Neuron (in vitro differentiated cells): Measurements from ENCODE around the gene BID.

Source experiments
- H2AFZ ChIP-seq: one replicate; pipeline ENCODE4 v1.6.1; 2013; ENCODE audit warnings: low read depth, mild to moderate bottlenecking, inconsistent platforms, low read length, moderate library complexity
- H3K27me3 ChIP-seq: one replicate; pipeline ENCODE4 v1.6.1; 2013; ENCODE audit warnings: low read length; ENCODE audit not compliant: insufficient read depth
- H3K36me3 ChIP-seq: one replicate; pipeline ENCODE4 v1.6.1; 2013; ENCODE audit warnings: low read length; ENCODE audit not compliant: insufficient read depth
- H3K4me1 ChIP-seq: one replicate; pipeline ENCODE4 v1.6.1; 2013; ENCODE audit warnings: low read length; ENCODE audit not compliant: insufficient read depth
- H3K4me3 ChIP-seq: 2 replicates; pipeline ENCODE4 v1.5.1; 2013; ENCODE audit warnings: mild to moderate bottlenecking, low read length, moderate library complexity
- H3K9me3 ChIP-seq: one replicate; pipeline ENCODE4 v1.6.1; 2013; ENCODE audit warnings: low read length

The BID gene

DNA sequence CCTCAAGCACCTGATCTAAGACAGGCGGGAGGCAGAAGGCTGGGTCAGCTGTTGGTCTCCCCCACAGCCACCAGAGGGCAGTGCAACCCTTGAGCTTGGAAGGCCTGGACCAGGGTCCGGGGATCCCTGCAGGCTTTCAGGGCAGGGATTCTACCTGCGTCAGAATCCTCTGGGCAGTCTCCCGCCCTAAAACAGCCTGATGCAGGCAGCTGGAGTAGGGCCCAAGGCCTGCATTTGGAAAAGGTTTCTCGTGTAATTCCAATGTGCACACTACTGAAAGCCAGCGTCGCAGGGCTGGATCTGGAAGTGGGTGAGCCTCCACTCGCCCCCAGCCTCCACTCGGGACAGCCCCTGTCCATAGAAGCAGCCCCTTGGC lies 31.8 kb downstream of the BID start:
- Histone ChIP-seq H2AFZ (no peak overlapping the region), H3K36me3 (peaks cover 9% of the 10 kb centered on the region), H3K4me1 (no peaks in the 10 kb centered on the region), H3K27me3 (no peaks in the 10 kb centered on the region), H3K9me3 (no peaks in the 10 kb centered on the region), H3K4me3 (no peak overlapping the region)

DNA sequence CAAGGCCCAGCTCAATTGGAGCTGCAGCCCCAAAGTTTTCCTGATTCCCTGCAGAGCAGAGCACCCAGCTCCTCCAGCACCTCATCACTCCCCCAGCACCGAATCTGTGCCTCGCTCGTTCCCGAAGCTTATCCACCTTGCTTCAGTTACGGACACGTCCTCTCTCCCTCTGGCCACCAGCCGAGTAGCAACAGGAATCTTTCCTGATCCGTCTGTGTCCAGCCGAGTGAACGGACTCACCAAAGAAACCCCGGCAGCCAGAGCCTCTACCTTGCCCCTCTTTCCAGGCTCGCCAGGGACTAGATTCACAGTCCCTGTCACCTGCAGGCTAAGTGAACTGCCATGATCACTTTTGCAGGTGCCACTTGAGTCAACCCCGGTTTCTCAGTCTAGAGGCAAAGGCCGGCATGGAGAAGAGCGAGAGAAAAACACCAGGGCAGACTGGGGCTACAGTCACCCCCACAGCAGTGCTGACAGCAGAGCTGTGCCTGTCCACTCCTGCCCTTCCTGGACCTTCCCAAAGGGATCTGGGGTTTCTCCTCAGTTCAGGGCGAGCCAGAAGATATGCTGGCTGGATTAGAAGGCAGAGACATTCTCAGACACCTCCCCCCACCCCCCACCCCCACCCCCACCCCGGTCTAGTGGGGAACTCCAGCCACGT lies 32.3 kb downstream of the BID start:
- Histone ChIP-seq H3K27me3 (no peaks in the 10 kb centered on the region), H3K4me1 (no peaks in the 10 kb centered on the region), H2AFZ (no peak overlapping the region), H3K36me3 (peaks cover 9% of the 10 kb centered on the region), H3K9me3 (no peaks in the 10 kb centered on the region), H3K4me3 (no peak overlapping the region)

DNA sequence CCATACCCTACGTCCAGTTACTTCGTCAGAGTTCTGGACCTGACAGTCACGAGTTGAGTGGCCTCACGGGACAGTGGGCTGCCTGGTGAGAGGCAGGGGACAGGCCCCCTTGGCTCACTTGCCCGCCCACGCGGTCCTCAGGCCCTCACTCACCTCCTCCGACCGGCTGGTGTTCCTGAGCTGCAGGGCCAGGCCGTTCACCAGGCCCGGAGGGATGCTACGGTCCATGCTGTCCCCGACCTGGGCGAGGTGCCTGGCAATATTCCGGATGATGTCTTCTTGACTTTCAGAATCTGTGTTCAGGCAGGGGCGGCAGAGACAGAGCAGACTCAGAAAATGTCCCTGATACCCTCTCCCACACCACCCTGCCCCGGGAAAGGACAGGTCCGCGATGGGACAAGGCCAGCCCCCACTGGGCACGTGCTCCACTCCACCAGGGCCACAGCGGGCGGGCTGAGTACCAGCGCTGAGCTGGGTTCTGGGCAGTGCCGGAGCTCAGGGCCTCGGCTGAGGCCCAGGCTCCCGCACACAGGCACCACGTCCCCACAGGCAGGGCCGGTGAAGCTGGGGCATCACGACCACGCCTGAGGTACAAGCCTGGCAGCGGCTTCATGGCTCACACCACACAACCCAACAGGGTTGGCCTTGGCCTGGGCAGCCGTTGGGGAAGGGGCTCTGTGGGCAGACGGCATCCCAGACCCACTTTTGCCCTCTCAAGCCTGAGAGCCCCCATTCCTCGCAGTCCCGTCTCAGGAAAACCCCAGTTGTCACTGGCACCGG lies 34.9 kb downstream of the BID start:
- peaks cover 22% of the 10 kb centered on the region for H3K36me3 ChIP-seq
- no peak overlapping the region for H2AFZ ChIP-seq
- no peaks in the 10 kb centered on the region for H3K27me3 ChIP-seq
- no peaks in the 10 kb centered on the region for H3K4me1 ChIP-seq
- H3K9me3 ChIP-seq: no peaks in the 10 kb centered on the region
- H3K4me3 ChIP-seq: no peak overlapping the region

DNA sequence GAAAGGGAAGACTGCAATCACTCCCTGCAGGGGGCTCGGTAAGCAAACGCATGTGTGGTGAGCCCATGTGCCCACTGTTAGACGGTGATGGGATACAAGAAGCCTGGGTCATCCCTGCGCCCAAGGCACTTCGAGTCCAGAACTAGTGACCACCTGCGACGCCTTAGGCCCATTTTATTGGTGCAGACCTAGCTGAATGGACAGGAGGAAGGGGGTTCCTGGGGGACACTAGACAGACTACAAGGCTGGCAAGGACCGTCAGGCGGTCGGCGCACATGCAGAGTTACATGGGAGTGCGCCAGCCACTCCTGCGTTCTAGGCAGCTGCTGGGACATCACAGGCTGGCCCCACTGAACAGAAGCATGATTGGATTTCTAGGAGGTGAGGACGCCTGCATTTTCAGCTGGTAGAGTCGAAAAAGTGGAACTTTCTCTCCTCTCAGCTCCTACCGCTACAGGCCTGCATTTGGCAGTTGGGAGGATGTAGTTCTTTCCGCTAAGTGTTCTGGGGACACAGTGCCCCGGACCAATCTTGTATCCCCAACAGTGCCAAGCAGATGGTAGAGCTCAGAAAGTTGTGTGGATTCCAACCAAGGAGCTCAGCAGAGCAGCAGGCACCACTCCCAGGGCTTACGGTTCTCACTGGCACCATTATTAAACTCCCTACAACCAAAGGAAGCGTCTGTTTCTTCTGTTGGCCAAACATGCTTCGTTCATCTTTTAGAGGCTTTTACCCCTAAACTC lies 35.7 kb downstream of the BID start:
- Histone ChIP-seq H2AFZ (no peak overlapping the region), H3K4me3 (no peak overlapping the region), H3K36me3 (peaks cover 30% of the 10 kb centered on the region), H3K4me1 (no peaks in the 10 kb centered on the region), H3K27me3 (no peaks in the 10 kb centered on the region), H3K9me3 (no peaks in the 10 kb centered on the region)

DNA sequence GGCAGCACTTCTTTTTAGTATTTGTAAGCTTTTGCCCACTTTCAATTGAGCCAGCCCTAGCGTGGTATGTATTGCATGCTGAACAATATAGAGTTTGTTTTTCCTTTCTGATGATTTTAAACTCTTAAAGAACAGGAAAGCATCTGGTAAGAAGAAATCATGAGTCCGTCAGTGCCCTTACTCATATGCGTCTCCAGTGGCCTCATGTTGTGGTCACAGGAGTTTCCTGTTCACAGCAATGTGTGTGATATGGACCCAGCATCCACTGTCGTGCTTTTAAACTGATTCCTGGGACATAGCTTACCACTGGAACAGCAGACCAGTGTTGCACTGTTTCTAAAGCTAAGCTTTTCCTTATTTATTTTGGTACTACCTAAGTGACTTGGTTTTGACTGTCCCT lies 40.1 kb downstream of the BID start:
- H3K9me3 ChIP-seq: no peaks in the 10 kb centered on the region

DNA sequence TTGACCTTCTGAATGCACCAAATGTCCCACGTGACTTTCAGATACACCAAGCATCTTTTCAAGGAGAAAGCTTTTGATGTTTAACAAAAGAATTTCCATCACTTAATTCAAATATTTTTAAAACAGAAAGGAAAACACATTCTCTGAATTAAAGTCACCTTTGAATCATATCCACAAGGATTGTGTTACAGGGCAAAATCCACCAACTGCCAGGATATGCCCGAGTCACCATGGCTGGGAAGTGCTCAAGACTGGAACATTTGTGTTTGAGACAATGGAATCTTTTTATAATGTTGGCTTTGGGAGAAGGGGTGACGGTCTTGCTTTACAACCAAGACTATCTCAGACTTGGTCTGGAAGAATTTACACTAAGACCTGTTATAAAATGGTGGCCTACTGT lies 40.8 kb downstream of the BID start:
- H3K36me3 ChIP-seq: peaks cover 66% of the 10 kb centered on the region
- H3K4me3 ChIP-seq: no peak overlapping the region
- H3K4me1 ChIP-seq: no peaks in the 10 kb centered on the region
- H2AFZ ChIP-seq: no peak overlapping the region
- no peaks in the 10 kb centered on the region for H3K9me3 ChIP-seq
- H3K27me3 ChIP-seq: no peaks in the 10 kb centered on the region

More for the DNA sequence above, 40.1 kb downstream of the BID start:
- Histone ChIP-seq H3K36me3 (peaks cover 68% of the 10 kb centered on the region), H3K27me3 (no peaks in the 10 kb centered on the region), H3K4me1 (no peaks in the 10 kb centered on the region), H3K4me3 (no peak overlapping the region), H2AFZ (no peak overlapping the region)

DNA sequence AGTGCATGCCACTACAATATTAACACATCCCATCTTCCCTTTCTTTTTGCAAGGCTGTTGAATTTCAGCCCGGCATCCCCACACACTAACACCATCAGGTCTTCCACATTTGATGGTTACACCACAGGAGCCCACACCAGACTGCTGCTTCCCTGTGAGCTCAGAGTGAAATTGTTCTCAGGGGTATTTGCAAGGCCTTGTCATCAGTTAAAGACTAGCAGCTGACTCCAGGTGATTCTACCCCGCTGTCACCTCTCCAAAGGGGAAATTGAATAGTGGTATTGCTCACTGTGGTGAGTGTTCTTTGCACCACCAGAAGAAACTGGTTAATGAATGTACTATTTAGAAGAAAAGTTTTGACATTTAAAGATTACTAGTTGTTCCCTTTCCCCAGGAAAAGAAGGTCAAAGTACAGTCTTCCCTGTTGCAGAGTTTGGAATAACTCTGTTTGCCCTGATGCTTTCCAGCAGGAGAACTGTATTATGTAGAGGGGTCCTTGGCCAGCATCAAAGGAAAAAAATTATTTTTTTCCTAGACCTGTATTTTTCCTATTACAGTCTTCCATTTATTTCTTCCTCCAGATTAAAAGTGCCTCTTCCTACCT lies 41.9 kb downstream of the BID start:
- H3K9me3 ChIP-seq: no peaks in the 10 kb centered on the region
- H3K4me1 ChIP-seq: no peaks in the 10 kb centered on the region
- H3K27me3 ChIP-seq: no peaks in the 10 kb centered on the region
- no peak overlapping the region for H3K4me3 ChIP-seq
- H2AFZ ChIP-seq: no peak overlapping the region
- peaks cover 71% of the 10 kb centered on the region for H3K36me3 ChIP-seq

DNA sequence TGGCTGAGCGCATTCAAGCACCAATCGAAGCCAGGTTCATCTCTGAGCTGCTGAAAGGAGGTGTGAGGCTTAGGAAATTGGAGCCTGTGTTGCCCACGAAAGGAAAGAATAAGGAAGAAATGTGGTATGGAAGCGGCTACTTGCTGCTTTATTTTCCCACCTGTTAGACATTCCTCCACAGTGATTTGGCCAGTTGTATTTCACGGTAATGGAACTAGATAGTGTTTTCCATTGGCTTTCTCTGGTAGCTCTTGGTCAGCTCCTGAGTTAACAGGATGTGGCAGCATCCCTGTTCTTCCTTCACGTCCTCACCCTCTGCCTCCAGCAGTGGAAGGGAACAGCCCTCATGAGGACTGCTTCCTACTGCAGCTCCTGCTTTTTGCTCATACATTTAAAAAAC lies 44.7 kb downstream of the BID start:
- H3K4me1 ChIP-seq: peaks cover 10% of the 10 kb centered on the region
- H3K9me3 ChIP-seq: no peaks in the 10 kb centered on the region
- peaks cover 71% of the 10 kb centered on the region for H3K36me3 ChIP-seq
- H3K27me3 ChIP-seq: no peaks in the 10 kb centered on the region
- no peak overlapping the region for H3K4me3 ChIP-seq
- H2AFZ ChIP-seq: no peak overlapping the region

DNA sequence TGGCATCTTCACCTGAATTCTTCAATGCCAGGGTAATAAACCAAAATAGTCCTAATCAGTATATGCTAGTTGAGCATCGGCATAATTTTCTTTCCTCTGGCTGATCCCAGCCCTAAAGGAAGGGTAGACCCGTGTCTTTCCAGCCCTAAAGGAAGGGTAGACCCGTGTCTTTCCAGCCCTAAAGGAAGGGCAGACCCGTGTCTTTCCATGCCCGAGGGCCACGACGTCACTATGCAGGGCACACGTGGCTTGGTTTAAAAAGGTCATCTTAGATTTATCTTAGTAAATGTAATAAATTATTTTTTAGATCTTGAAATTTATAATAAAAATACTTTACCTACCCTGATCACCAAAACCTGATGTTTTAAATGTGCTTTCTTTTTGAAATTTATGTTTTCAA lies 45.5 kb downstream of the BID start:
- Histone ChIP-seq H3K36me3 (peaks cover 64% of the 10 kb centered on the region), H3K4me1 (peaks cover 16% of the 10 kb centered on the region), H3K27me3 (no peaks in the 10 kb centered on the region), H2AFZ (no peak overlapping the region), H3K9me3 (no peaks in the 10 kb centered on the region), H3K4me3 (no peak overlapping the region)

DNA sequence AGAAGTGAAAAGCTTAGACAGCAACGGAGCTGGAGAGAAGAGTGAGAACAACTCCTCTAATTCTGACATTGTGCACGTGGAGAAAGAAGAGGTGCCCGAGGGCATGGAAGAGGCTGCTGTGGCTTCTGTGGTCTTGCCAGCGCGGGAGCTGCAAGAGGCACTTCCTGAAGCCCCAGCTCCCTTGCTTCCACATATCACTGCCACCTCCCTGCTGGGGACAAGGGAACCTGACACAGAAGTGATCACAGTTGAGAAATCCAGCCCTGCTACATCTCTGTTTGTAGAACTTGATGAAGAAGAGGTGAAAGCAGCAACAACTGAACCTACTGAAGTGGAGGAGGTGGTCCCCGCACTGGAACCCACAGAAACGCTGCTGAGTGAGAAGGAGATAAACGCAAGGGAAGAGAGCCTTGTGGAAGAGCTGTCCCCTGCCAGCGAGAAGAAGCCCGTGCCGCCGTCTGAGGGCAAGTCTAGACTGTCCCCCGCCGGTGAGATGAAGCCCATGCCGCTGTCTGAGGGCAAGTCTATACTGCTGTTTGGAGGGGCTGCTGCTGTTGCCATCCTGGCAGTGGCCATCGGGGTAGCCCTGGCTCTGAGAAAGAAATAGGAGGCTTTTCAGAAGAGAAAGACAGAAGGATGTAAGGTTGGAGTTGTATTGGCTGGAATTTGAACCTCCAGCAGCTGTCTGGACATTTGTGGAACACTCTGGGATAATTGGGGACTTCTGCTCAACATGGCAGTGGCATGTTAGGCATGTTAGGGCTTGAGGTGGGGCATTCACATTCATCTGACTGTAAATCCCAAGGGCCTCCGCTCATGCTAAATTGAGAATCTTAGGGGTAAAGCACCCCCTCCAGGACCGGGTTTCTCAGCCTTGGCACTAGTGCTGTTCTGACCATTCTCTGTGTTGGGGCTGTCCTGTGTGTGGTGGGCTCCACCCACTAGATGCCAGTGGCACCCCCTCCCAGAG lies 47.1 kb downstream of the BID start:
- Histone ChIP-seq H3K4me3 (no peak overlapping the region), H3K4me1 (peaks cover 16% of the 10 kb centered on the region), H2AFZ (no peak overlapping the region), H3K27me3 (no peaks in the 10 kb centered on the region), H3K9me3 (peaks cover 2% of the 10 kb centered on the region), H3K36me3 (peaks cover 49% of the 10 kb centered on the region)

DNA sequence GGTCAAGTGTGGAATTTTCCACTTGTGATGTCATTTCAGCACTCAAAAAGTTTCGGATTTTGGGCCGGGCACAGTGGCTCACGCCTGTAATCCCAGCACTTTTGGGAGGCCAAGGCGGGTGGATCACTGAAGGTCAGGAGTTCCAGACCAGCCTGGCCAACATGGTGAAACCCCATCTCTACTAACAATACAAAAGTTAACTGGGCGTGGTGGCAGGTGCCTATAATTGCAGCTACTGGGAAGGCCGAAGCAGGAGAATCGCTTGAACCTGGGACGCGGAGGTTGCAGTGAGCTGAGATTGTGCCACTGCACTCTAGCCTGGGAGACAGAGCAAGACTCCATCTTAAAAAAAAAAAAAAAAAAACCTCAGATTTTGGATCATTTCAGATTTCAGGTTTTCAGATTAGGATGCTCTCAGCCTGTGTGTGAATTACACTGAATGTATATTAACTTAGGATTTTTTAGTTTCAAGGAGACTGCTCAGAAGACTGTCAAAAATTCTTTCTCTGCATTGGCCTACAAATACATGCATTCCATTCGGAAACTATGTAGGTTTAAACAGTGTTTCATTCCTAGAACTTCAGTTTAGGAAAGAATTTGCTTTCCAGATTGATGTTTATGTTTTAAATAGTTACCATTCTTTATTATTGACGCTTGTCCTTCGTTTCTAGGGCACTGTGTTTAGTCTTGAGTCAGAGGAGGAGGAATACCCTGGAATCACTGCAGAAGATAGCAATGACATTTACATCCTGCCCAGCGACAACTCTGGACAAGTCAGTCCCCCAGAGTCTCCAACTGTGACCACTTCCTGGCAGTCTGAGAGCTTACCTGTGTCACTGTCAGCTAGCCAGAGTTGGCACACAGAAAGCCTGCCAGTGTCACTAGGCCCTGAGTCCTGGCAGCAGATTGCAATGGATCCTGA lies 48.0 kb downstream of the BID start:
- H3K9me3 ChIP-seq: peaks cover 2% of the 10 kb centered on the region
- peaks cover 16% of the 10 kb centered on the region for H3K4me1 ChIP-seq
- H3K4me3 ChIP-seq: no peak overlapping the region
- H3K36me3 ChIP-seq: peaks cover 40% of the 10 kb centered on the region
- H3K27me3 ChIP-seq: no peaks in the 10 kb centered on the region
- no peak overlapping the region for H2AFZ ChIP-seq

DNA sequence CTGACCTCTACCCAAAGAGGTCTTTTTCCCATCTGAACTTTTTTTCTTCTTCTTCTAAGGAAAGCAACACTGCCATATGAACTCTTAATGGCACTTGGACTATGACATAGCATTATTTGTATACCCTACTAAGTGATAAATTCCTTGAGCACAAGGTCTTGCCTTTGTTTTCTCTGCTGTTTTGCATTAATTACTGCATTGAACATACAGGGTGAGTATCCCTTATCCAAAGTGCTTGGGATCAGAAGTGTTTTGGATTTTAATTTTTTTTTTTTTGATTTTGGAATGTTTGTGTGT lies 48.8 kb downstream of the BID start:
- peaks cover 2% of the 10 kb centered on the region for H3K9me3 ChIP-seq
- H2AFZ ChIP-seq: no peak overlapping the region
- peaks cover 16% of the 10 kb centered on the region for H3K4me1 ChIP-seq
- peaks cover 35% of the 10 kb centered on the region for H3K36me3 ChIP-seq
- H3K4me3 ChIP-seq: no peak overlapping the region
- H3K27me3 ChIP-seq: no peaks in the 10 kb centered on the region
